HepG2 (cell line): ENCODE data around the gene P2RX1.

ENCODE experiments used
- POLR2A ChIP-seq, 2 experiments: IDR thresholded peaks; 2 replicates each; pipeline ENCODE4 v1.6.1; 2011; ENCODE audit warnings: low read depth in 2 of 2, low read length in 2 of 2, mild to moderate bottlenecking in 1 of 2, moderate library complexity in 1 of 2; ENCODE audit not compliant: insufficient read depth in 1 of 2
- SMC3 ChIP-seq: IDR thresholded peaks from 2 replicates; pipeline ENCODE4 v1.6.1; 2011; ENCODE audit warnings: low read length, improper control_type of control experiment

- TF ChIP-seq POLR2A (IDR thresholded peaks at IDR 0.05; ENCODE audit: insufficient read depth in 1 of 2, low read depth in 2 of 2, low read length in 2 of 2) (no peak), SMC3 (no peak)
Measured at GRCh38 chr17:3909257-3909656, 7.0 kb downstream of the P2RX1 start.
